Measurements from ENCODE around the gene CFAP251. TPM values are rescaled to one million over a fixed set of nuclear protein-coding genes. Genes with fewer than 3 reads are reported as not detected.
"Not testable (repeated sequence)": the region's sequence is repeated elsewhere in the genome, so short reads cannot be mapped to it uniquely, and the experiment has no call there.

CFAP251 gene
- total RNA-seq, 1 donor from 2014 or later = 16.5 TPM

- no peak for DNase-seq (ENCODE audit: low read depth)
Measured at GRCh38 chr12:121908702-121909101, 9.7 kb upstream of the CFAP251 start.

GRCh38 chr12:121911824-121912585 is 6.4 kb upstream of the CFAP251 start:
- DNase-seq (ENCODE audit: low read depth) = no peak

DNA sequence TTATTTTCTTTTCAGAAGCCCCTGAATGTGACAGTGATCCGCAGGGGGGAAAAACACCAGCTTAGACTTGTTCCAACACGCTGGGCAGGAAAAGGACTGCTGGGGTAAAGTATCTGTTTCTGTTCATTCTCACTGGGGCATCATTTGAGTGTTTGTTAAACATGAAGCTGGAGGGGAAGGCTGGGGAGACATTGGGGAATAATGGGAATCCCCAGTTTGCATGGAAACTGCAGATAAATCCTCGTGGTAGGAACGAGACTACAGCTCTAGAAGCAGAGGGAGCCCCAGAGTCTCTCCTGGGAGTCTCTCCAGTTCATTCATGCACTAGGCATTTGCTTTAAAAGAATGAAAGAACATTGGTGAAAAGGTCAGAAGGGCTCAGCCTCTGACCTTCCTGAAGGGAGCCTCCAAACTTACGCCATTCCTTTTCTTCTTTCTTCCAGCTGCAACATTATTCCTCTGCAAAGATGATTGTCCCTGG is 2.5 kb upstream of the CFAP251 start:
- DNase-seq (ENCODE audit: low read depth) = no peak

DNA sequence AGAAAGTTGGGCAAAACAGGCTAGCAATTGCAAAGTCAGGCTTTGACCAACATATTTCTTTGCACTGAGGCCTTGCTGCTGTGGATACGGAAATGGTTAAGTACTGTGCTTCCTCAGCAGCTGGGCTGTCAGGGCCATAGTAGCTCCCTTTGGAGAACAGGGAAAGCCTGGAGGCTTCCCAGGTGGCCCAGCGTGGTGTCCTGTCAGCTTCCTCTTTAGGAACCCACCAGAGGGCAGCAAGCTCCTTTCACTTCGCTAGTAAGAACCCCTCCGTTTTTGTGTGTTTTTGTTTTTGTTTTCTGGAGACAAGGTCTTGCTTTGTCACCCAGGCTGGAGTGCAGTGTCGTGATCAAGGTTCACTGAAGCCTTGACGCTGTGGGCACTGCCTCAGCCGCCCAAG is 1.7 kb upstream of the CFAP251 start:
- no peak for DNase-seq (ENCODE audit: low read depth)

DNA sequence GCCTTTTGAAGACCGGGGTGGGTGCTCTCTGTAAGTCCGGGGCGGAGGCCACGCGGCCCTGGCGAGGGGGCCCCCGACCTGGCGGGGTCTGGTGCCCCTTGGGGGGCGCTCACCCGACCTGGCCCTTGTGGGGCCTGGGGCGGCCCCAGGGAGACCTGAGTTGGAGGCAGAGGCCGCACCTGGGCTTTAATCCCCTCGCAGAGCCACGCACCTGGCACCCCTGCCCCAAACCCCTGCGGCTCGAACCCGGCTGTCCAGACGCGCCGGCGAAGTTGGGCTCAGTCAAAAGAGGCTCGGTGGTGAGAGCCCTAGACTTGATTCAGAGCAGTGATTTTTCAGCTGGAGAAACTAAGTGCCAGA is 267 bp downstream of the CFAP251 start:
- no peak for DNase-seq (ENCODE audit: low read depth)

- no peak for DNase-seq (ENCODE audit: low read depth)
Measured at GRCh38 chr12:121921066-121921465, 2.7 kb downstream of the CFAP251 start.

GRCh38 chr12:121925358-121925695 is 6.9 kb downstream of the CFAP251 start:
- DNase-seq (ENCODE audit: low read depth) = no peak

- DNase-seq (ENCODE audit: low read depth) = no peak
Measured at GRCh38 chr12:121926874-121927706, 8.7 kb downstream of the CFAP251 start.

DNA sequence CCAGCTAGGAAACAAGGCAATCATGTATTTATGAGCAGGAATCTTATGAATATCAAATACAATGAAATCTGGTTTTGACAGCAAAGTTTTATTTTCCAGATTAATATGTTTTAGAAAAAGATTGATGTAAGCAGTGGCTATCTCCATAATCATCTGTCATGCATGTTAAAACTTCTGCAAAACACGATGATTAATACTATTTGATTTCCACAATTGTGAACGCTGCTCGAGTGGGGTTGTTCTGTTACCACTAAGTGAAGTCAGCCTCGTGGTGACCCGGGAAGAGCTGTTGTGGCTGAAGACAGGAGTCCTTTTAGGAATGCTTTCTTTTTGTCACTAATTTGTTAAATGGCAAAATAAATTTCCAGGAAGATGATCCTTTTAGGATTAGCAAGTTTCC is 9.4 kb downstream of the CFAP251 start:
- DNase-seq (ENCODE audit: low read depth) = no peak

DNA sequence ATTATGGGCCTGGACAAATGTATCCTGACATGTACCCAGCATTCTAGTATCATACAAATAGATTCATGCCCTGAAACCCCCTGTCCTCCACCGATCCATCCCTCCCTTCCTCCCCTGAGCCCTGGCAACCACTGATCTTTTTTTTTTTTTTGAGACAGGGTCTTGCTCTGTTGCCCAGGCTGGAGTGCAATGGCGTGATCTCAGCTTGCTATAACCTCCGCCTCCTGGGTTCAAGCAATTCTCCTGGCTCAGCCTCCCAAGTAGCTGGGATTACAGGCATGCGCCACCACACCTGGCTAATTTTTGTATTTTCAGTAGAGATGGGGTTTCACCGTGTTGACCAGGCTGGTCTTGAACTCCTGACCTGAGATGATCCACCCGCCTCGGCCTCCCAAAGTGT is 11.2 kb downstream of the CFAP251 start:
- not testable (repeated sequence) for DNase-seq (ENCODE audit: low read depth)

- no peak for DNase-seq (ENCODE audit: low read depth)
Measured at GRCh38 chr12:121930862-121931261, 12.5 kb downstream of the CFAP251 start.

DNA sequence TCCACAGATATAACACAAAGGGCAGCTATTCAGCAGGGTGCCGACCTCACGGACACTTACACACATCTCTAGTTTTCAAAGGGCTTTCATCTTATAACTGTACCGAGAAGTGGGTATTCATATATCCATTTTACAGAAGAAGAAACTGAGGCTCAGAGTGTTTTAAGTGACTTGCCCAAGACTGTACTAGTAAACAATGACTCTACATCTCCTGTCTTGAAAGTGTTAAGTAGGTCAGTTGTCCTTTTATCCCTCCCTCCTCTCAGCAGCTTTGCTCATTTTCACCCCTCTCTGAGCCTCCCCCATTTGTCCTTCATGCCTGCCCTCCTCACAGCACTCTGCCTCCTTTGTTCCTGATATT is 13.8 kb downstream of the CFAP251 start:
- no peak for DNase-seq (ENCODE audit: low read depth)

DNA sequence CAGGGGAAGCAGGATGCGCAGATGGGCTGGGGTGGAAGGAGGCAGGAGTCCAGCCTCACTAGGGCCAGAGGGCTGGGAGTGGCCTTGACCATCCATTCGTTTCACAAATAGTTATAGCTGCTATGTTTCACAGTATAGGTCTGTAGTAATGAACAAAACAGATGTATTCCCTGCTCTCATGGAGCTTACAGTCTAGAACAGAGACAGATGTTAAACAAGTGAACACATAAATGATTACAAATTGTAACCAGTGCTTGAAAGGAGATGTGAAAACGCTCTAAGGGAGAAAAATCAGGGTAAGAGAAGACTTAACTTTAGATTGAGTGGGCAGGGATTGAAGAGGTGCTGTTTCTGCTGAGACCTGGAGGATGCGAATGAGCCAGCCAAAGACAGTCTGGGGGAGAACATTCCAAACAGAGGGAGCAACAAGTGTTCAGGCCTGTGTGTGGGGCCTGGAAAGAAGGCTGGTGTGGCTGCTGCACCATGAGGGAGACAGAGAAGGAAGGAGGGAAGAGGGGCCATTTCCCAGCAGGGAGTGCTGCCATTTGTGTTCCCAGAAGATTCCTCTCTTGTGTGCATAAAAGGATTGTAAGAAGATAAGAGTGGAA is 14.6 kb downstream of the CFAP251 start:
- DNase-seq (ENCODE audit: low read depth) = no peak

GRCh38 chr12:121933522-121934308 is 15.3 kb downstream of the CFAP251 start:
- DNase-seq (ENCODE audit: low read depth) = no peak

- DNase-seq (ENCODE audit: low read depth) = no peak
Measured at GRCh38 chr12:121934309-121934664, 15.9 kb downstream of the CFAP251 start.

- DNase-seq (ENCODE audit: low read depth) = no peak
Measured at GRCh38 chr12:121937654-121938053, 19.3 kb downstream of the CFAP251 start.

GRCh38 chr12:121939186-121939585 is 20.8 kb downstream of the CFAP251 start:
- no peak for DNase-seq (ENCODE audit: low read depth)

DNA sequence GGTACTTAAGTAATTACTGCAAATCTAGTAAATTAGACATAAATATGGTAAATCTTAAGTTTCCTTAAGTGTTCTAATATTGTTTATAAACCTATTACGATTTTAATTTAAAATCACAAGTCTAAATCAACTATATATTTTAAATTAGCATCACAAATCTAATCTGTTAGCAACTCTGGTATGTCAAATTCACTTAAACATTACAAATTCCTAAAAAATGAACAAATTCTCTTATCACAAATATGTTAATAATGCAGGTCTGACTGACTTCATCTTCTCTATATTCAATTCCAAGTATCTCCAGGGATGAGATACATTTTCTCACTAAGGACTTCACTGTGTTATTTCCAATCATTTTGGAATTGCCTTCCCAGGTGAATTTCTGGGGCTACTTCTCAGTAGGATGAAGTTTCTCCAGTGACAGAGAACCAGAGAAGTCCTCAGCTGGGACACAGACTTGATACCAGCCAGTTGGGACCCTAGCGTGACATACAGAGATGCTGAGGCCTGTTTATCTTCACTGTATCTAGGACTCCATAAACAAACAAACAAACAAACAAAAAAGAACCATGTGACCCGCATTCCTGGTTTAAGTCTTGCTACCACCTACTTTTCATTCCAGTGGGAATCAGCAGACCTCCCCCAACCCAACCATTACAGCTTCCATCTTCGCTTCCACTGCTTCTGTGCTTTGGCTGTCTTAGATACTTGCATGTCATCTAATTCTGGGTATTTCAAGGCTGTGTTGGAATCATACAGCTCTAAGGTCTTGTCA is 21.8 kb downstream of the CFAP251 start:
- DNase-seq (ENCODE audit: low read depth) = no peak

- no peak for DNase-seq (ENCODE audit: low read depth)
Measured at GRCh38 chr12:121942145-121942718, 23.8 kb downstream of the CFAP251 start.

DNA sequence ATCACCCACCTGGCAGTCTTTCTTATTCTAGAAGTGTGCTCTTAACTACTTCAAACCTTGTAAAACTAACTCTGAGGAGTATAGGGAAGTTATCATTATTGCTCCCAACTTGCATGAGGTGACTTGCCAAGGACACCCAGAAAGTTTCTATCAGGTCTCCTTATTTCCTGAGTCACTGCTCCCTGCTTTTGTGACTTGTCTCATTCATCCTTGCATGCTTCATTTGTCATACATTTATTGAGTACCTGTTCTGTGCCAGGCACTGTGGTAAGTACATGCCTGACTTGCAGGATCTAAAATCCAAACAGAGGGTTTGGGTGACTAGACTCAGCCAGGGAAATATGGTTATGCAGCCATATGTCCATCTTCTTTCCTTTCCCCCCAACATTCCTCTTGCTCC is 25.5 kb downstream of the CFAP251 start:
- DNase-seq (ENCODE audit: low read depth) = no peak

Data from renal cortical epithelial cell (primary cell).